ENCODE measurements around the gene BTBD19. TPM values are rescaled to one million over a fixed set of nuclear protein-coding genes. Genes with fewer than 3 reads are reported as not detected.
"Not testable (repeated sequence)": the region's sequence is repeated elsewhere in the genome, so short reads cannot be mapped to it uniquely, and the experiment has no call there.

The BTBD19 gene
- total RNA-seq, 2 experiments from 2014 or later = 6.0 to 7.7 TPM

DNA sequence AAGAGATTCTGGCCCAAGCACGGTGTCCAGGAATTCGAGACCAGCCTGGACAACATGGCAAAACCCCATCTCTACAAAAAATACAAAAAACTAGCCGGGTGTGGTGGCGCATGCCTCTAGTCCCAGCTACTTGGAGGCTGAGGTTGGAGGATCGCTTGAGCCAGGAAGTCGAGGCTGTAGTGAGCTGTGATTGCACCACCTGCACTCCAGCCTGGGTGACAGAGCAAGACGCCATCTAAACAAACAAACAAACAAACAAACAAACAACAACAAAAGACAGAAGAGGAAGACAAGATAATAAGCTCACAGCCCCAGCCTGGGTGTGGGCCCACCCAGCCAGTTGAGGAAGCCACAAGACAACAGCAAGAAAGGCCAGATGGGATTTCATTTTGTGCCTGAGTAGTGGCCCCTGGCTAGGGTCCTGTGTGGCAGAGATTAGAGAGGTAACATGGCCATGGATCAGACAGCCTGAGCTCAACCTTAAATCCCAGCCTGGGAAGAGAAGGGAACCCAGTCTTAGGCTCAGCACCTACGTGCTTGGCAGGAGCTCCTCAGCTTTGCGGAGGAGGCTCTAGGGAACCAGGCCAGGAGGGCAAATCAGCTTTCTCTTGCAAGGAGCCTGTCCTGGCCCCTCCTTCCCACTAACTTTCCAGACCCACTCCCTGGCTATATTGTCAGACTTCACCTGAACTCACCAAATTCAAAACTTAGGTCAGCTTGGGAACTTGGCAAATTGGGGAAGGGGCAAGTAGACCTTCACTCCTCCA, 15.4 kb upstream of the BTBD19 start:
- peaks cover 3% of the 10 kb centered on the region for H3K4me1 Mint-ChIP-seq
- H3K27me3 Mint-ChIP-seq = no peaks in the 10 kb centered on the region
- ChIA-PET POLR2A (interaction anchor here (0.8 kb wide), 1 partner anchor 27 kb away, joined by 3 read pairs; no protein-coding TSS in a partner anchor), CTCF (interaction anchor here (0.5 to 2.2 kb wide), 16 partner anchors 8 to 217 kb away, joined by 3 to 8 read pairs (median 3); partner anchors contain the start of genes BTBD19 and RPS8)
- DNase-seq = no peak
- no peaks in the 10 kb centered on the region for H3K36me3 Mint-ChIP-seq (ENCODE audit: low read depth)
- H3K9me3 Mint-ChIP-seq = no peaks in the 10 kb centered on the region
- H3K27ac Mint-ChIP-seq = no peak overlapping the region
- H3K4me3 Mint-ChIP-seq = no peak overlapping the region

DNA sequence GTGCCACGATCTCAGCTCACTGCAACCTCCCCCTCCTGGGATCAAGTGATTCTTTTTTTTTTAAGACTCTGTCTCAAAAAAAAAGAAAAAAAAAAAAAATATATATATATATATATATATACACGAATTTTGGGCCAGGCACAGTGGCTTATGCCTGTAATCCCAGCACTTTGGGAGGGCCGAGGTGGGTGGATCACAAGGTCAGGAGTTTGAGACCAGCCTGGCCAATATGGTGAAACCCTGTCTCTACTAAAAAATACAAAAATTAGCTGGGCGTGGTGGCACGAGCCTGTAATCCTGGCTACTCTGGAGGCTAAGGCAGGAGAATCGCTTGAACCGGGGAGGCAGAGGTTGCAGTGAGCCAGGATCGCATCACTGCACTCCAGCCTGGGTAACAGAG, 10.4 kb upstream of the BTBD19 start:
- peaks cover 17% of the 10 kb centered on the region for H3K36me3 Mint-ChIP-seq (ENCODE audit: low read depth)
- H3K9me3 Mint-ChIP-seq, DNase-seq, H3K27me3 Mint-ChIP-seq, H3K4me3 Mint-ChIP-seq, POLR2A ChIA-PET: not testable (repeated sequence)
- CTCF ChIA-PET = interaction anchor here (0.7 to 1.6 kb wide), 2 partner anchors 67 to 202 kb away, joined by 3 to 5 read pairs; partner anchors contain the start of gene RNU5D-1
- peaks cover 31% of the 10 kb centered on the region for H3K4me1 Mint-ChIP-seq
- H3K27ac Mint-ChIP-seq = peak overlapping the region; percentile 73

DNA sequence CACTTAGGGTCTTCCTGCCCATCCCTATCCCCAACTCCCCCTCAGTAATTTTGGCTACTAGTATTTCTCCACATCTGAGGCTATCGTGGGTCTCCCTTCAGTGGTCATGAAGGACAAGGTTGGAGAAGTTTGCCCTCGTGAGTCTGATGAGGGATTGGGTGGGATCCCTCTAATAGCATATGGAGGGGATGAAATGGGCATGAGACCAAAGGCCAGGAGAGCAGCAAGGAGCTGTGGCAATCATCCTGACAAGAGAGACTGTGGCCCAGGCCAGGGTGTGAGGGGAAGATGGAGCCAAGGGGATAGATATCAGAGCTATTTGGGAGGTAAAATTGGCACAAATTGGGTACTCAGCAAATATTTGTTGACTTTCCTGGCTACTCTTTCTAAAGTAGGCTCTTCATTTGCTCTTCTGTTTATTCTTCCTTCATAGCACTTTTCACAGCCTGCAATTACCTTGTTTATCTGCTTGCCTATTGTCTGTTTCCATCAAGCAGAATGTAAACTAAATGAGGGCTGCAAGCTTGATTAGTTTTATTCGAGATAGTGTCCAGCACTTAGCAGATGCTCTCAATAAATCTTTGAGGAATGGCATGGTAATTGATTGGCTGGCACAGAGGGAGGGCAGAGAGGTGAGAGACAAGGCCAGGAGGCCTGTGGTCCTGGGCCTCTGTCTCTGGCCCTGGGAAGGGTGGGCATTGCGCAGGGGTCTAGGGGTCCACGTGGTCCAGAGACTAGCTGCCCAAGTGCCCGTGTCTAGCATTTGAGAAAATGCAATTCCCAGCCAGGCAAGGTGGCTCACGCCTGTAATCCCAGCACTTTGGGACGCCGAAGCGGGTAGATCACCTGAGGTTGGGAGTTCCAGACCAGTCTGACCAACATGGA, 9.6 kb upstream of the BTBD19 start:
- ChIA-PET POLR2A (no interaction called here), CTCF (interaction anchor here (0.6 to 3.3 kb wide), 5 partner anchors 9 to 39 kb away, joined by 3 to 33 read pairs (median 10); partner anchors contain the start of genes BEST4 and BTBD19)
- Mint-ChIP-seq H3K27ac (peak overlapping the region; percentile 100), H3K4me3 (peak overlapping the region; percentile 80), H3K9me3 (no peaks in the 10 kb centered on the region), H3K27me3 (no peaks in the 10 kb centered on the region), H3K36me3 (ENCODE audit: low read depth) (peaks cover 25% of the 10 kb centered on the region), H3K4me1 (peaks cover 36% of the 10 kb centered on the region)
- DNase-seq = no peak

DNA sequence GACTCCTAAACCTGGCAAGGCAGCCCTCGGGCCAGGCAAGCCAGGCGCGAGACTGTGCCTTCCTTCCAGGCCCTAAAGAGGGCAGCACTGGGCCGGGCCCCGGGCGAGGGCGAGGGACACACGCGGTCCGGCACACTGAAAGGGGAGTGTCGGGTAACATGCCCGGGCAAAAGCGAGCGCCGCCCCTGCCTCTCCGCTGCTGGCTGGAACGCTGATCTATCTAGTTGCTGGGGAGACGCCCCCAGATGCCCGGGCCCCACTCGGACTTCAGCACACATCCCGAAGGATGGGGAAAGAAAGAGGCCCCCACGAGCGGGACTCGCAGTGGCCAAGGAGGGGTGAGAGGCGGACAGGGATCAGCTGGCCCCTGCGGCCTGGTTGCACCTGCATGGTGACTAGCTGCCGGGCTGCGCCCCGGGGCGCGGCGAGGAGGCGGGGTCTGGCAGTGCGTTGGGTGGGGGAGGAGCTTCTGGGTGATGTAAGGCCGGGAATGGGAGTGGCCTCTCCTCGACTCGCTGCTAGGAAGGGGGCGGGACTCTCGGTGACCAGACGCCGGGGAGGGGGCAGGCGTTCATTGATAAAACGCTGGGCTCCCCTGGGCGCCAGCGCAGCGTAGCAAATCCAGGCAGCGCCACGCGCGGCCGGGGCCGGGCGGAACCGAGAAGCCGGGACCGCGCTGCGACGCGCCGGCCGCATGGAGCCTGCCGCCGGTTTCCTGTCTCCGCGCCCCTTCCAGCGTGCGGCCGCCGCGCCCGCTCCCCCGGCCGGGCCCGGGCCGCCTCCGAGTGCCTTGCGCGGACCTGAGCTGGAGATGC, 8.3 kb upstream of the BTBD19 start, which contains the start of gene PLK3:
Gene PLK3, plus strand, starts transcription at position 608 of the 815 bp plus-strand sequence. Its CDS starts 87 bp downstream, at position 695.
- no peaks in the 10 kb centered on the region for H3K27me3 Mint-ChIP-seq
- H3K4me3 Mint-ChIP-seq = peak within 1 kb of the TSS; percentile 80
- peaks cover 36% of the 10 kb centered on the region for H3K36me3 Mint-ChIP-seq (ENCODE audit: low read depth)
- peaks cover 44% of the 10 kb centered on the region for H3K4me1 Mint-ChIP-seq
- peak; percentile 99 for DNase-seq
- CTCF ChIA-PET = interaction anchor here (0.7 to 3.3 kb wide), 23 partner anchors 9 to 503 kb away, joined by 3 to 33 read pairs (median 5); partner anchors contain the start of genes BEST4, BTBD19, RNU5D-1 and UROD
- H3K27ac Mint-ChIP-seq = peak within 1 kb of the TSS; percentile 100
- no peaks in the 10 kb centered on the region for H3K9me3 Mint-ChIP-seq
- POLR2A ChIA-PET = interaction anchor here (0.7 to 2.4 kb wide), 8 partner anchors 9 to 212 kb away, joined by 3 to 33 read pairs (median 6); partner anchors contain the start of genes BEST4, BTBD19, RNU5D-1 and UROD

DNA sequence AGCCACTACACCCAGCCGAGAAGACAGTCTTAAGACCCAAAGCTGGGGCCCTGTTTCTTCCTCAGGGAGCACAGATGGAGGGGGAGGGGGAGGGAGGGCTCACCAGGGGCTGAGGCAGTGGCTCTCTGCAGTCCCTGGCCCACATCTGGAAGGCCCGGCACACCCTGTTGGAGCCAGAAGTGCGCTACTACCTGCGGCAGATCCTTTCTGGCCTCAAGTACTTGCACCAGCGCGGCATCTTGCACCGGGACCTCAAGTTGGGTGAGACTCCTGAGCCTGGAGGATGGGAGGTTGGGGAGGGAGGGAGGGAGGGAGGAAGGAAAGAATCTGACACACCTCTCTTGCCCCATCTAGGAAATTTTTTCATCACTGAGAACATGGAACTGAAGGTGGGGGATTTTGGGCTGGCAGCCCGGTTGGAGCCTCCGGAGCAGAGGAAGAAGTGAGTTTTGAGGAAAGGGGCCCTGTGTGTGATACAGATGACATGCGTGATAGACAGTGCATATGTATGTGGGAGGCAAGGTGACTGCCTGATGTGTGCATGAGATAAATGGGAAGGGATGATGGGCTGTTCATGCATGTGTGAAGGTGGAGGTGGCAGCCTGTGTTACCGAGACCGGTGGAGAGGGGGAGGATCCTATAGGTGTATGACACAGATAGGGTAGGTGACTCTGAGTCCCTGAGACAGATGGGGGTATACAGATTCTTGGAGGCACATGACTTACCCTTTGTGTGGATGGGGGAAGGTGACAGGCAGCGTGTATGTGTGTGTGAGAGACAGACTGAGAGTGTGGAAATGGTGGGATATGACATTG, 6.6 kb upstream of the BTBD19 start:
- Mint-ChIP-seq H3K9me3 (no peaks in the 10 kb centered on the region), H3K36me3 (ENCODE audit: low read depth) (peaks cover 46% of the 10 kb centered on the region), H3K4me1 (peaks cover 55% of the 10 kb centered on the region), H3K4me3 (peak overlapping the region; percentile 80), H3K27me3 (no peaks in the 10 kb centered on the region), H3K27ac (peak overlapping the region; percentile 93)
- ChIA-PET CTCF (interaction anchor here (0.6 to 3.3 kb wide), 4 partner anchors 7 to 106 kb away, joined by 3 to 33 read pairs (median 20); partner anchors contain the start of gene BTBD19), POLR2A (interaction anchor here (0.7 to 2.4 kb wide), 5 partner anchors 7 to 209 kb away, joined by 3 to 33 read pairs (median 11); partner anchors contain the start of genes BTBD19 and RNU5D-1)
- DNase-seq = peak; percentile 48

DNA sequence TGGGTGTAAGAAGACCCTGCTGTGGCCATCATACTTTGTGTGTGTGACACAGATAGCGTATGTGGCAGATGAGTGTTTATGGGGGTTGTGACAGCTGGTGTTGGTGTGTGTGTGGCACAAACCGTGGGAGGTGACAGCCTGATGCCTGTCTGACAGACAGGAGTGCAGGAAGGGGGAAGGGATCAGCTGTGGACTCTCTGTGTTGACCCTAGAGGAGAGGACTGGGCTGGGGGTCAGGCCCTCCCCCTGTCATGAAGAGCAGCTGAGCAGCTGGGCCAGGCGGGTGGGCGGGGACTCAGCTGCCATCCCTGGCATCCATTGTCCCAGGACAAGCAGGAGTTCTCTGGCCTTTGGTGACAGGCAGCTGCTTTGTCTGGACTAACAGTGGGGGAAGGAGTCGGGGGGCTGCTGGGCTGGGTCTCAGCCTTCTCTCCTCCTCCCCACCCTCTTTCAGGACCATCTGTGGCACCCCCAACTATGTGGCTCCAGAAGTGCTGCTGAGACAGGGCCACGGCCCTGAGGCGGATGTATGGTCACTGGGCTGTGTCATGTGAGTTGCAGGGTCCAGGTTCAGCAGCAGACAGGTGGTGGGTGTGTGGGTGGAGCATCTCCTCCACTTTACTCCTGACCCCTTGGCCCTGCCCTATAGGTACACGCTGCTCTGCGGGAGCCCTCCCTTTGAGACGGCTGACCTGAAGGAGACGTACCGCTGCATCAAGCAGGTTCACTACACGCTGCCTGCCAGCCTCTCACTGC, 5.8 kb upstream of the BTBD19 start:
- no peaks in the 10 kb centered on the region for H3K27me3 Mint-ChIP-seq
- H3K4me3 Mint-ChIP-seq = peak overlapping the region; percentile 80
- no peaks in the 10 kb centered on the region for H3K9me3 Mint-ChIP-seq
- ChIA-PET POLR2A (no interaction called here), CTCF (no interaction called here)
- H3K36me3 Mint-ChIP-seq (ENCODE audit: low read depth) = peaks cover 54% of the 10 kb centered on the region
- no peak for DNase-seq
- H3K4me1 Mint-ChIP-seq = peaks cover 63% of the 10 kb centered on the region
- peak overlapping the region; percentile 76 for H3K27ac Mint-ChIP-seq

DNA sequence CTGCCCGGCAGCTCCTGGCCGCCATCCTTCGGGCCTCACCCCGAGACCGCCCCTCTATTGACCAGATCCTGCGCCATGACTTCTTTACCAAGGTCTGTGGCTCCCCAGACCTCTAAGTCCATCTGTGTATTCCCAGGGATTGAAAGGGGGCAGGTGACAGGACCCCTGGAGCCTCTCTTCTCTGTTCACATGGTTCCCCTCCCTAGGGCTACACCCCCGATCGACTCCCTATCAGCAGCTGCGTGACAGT, 5.3 kb upstream of the BTBD19 start:
- H3K4me3 Mint-ChIP-seq = peak overlapping the region; percentile 80
- H3K27me3 Mint-ChIP-seq = no peaks in the 10 kb centered on the region
- no peak for DNase-seq
- ChIA-PET CTCF (no interaction called here), POLR2A (no interaction called here)
- H3K4me1 Mint-ChIP-seq = peaks cover 68% of the 10 kb centered on the region
- no peaks in the 10 kb centered on the region for H3K9me3 Mint-ChIP-seq
- peak overlapping the region; percentile 76 for H3K27ac Mint-ChIP-seq
- H3K36me3 Mint-ChIP-seq (ENCODE audit: low read depth) = peaks cover 58% of the 10 kb centered on the region

DNA sequence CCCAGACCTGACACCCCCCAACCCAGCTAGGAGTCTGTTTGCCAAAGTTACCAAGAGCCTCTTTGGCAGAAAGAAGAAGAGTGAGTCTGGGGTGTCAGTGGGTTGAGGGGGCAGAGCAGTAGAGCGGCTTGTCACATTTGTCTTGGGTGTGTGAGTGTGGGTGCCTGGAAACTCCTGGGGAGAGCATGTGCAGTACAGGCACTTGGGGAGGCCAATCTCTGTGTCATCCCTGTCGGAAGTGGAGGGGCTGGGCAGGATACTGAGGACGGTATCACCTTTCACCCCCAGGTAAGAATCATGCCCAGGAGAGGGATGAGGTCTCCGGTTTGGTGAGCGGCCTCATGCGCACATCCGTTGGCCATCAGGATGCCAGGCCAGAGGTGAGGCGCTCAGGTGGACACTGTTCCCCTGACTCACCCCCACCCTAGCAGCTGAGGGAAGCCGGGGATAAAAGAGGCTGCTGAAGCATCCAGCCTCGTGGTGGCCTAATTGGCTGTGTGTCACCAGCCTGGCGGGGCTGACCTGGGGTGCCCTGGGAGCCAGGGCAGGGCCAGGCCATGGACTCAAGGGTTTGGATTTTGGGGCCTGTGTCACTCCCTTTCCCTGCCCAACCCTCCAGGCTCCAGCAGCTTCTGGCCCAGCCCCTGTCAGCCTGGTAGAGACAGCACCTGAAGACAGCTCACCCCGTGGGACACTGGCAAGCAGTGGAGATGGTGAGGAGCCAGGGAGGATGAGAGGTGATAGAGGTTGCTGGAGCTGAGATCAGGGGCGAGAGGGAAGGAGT, 4.8 kb upstream of the BTBD19 start:
- Mint-ChIP-seq H3K27me3 (no peaks in the 10 kb centered on the region), H3K4me3 (peak overlapping the region; percentile 80), H3K27ac (peak overlapping the region; percentile 76), H3K4me1 (peaks cover 69% of the 10 kb centered on the region), H3K9me3 (no peaks in the 10 kb centered on the region), H3K36me3 (ENCODE audit: low read depth) (peaks cover 62% of the 10 kb centered on the region)
- CTCF ChIA-PET = no interaction called here
- DNase-seq = no peak
- POLR2A ChIA-PET = no interaction called here

DNA sequence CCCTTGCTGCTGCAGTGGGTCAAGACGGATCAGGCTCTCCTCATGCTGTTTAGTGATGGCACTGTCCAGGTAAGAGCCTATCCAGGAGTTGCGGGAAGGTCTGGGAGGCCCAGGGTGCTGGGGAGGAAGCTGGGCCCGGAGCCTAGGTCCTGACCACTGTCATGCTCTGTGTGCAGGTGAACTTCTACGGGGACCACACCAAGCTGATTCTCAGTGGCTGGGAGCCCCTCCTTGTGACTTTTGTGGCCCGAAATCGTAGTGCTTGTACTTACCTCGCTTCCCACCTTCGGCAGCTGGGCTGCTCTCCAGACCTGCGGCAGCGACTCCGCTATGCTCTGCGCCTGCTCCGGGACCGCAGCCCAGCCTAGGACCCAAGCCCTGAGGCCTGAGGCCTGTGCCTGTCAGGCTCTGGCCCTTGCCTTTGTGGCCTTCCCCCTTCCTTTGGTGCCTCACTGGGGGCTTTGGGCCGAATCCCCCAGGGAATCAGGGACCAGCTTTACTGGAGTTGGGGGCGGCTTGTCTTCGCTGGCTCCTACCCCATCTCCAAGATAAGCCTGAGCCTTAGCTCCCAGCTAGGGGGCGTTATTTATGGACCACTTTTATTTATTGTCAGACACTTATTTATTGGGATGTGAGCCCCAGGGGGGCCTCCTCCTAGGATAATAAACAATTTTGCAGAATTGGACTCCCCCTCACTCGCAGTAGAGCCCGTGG, 2.9 kb upstream of the BTBD19 start:
- Mint-ChIP-seq H3K36me3 (ENCODE audit: low read depth) (peaks cover 72% of the 10 kb centered on the region), H3K9me3 (no peaks in the 10 kb centered on the region), H3K4me3 (no peak overlapping the region), H3K4me1 (peaks cover 74% of the 10 kb centered on the region), H3K27me3 (no peaks in the 10 kb centered on the region), H3K27ac (peak overlapping the region; percentile 76)
- ChIA-PET CTCF (interaction anchor here (0.6 to 2.2 kb wide), 2 partner anchors 8 to 30 kb away, joined by 3 to 5 read pairs; partner anchors contain the start of gene RPS8), POLR2A (no interaction called here)
- DNase-seq = no peak

DNA sequence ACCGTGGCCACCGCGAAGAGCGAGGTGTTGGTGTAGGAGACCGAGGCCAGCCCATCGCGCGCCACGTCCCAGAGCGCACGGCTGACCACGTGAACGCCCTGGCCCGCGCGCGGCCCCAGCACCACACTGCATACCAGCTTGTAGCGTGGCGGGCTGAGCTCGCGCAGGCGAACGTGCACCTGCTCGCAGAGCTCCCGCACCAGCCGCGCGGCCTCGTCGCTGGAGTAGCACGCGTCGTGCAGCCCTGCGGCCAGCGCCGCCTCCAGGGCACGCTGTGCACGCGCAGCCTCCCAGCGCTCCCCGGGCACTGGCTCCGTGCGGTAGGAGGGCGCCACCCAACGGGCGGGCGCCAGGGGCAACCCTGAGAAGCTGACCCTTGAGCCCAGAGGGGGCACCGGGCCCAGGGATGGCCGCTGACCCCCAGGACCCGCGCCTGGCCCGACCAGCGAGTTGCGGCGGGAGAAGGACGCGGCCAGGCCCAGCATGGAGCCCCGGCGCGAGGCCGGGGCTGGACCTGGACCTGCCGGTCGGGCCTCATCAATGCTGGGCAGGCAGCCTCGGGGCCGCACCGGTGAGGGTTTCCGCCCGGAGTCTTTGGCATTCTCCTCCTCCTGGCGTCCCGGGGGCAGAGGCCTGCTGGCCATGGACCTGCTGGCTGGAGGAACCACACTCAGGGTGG, 2.2 kb upstream of the BTBD19 start:
- H3K27me3 Mint-ChIP-seq = no peaks in the 10 kb centered on the region
- ChIA-PET CTCF (interaction anchor here (1.3 to 2.2 kb wide), 2 partner anchors 12 to 31 kb away, joined by 4 to 5 read pairs; partner anchors contain the start of gene RPS8), POLR2A (no interaction called here)
- H3K4me3 Mint-ChIP-seq = no peak overlapping the region
- H3K4me1 Mint-ChIP-seq = peaks cover 81% of the 10 kb centered on the region
- H3K27ac Mint-ChIP-seq = peak overlapping the region; percentile 100
- DNase-seq = no peak
- H3K36me3 Mint-ChIP-seq (ENCODE audit: low read depth) = peaks cover 70% of the 10 kb centered on the region
- no peaks in the 10 kb centered on the region for H3K9me3 Mint-ChIP-seq

Data from activated CD4-positive, alpha-beta T cell treated with anti-CD3 and anti-CD28 coated beads, Interleukin-2, amount 10 ng/mL, durations not matched to agents 7 days and 5 days (primary cell).